ENCODE data around the gene PACS2.

The PACS2 gene

GRCh38 chr14:105427412-105427811, 112.9 kb downstream of the PACS2 start:
- no peaks in the 10 kb centered on the region for H3K9me3 ChIP-seq (ENCODE audit: insufficient read depth, low read depth, low read length)
- H3K9me2 ChIP-seq (replicated peaks; ENCODE audit: low read depth, low read length) = no peaks in the 10 kb centered on the region
- H3F3A ChIP-seq (ENCODE audit: low read depth) = no peaks in the 10 kb centered on the region
- H3K79me2 ChIP-seq (ENCODE audit: insufficient read depth, low read length) = peaks cover 92% of the 10 kb centered on the region
- H3K36me3 ChIP-seq (ENCODE audit: insufficient read depth, low read length) = peaks cover 19% of the 10 kb centered on the region; the same call in 1 of the 2 replicates
- peaks cover 70% of the 10 kb centered on the region for H4K20me1 ChIP-seq (ENCODE audit: insufficient read depth, low read length, poor library complexity, severe bottlenecking)
- no peak overlapping the region for H3K9ac ChIP-seq (ENCODE audit: low read depth, low read length, poor library complexity, severe bottlenecking)
- no peak overlapping the region for H3K4me2 ChIP-seq (ENCODE audit: low read depth, low read length, poor library complexity, severe bottlenecking)
- no peak overlapping the region for H2AFZ ChIP-seq (ENCODE audit: low read length)
- H3K4me3 ChIP-seq (ENCODE audit: low read length, poor library complexity, severe bottlenecking) = no peak overlapping the region
- H3K27me3 ChIP-seq (ENCODE audit: insufficient read depth, low read length, poor library complexity, severe bottlenecking) = no peaks in the 10 kb centered on the region
- no peak for TF ChIP-seq EZH2phosphoT487 (IDR thresholded peaks at IDR 0.05; ENCODE audit: borderline replicate concordance)
- no peak for TF ChIP-seq CTCF (conservative IDR thresholded peaks at IDR 0.05; ENCODE audit: low read length)
- H3K4me1 ChIP-seq (ENCODE audit: insufficient read depth, low read length, poor library complexity, severe bottlenecking) = peaks cover 12% of the 10 kb centered on the region

- H3K9me3 ChIP-seq (ENCODE audit: insufficient read depth, low read depth, low read length) = no peaks in the 10 kb centered on the region
- H3K36me3 ChIP-seq (ENCODE audit: insufficient read depth, low read length) = peaks cover 19% of the 10 kb centered on the region; the same call in 1 of the 2 replicates
- H3K27me3 ChIP-seq (ENCODE audit: insufficient read depth, low read length, poor library complexity, severe bottlenecking) = no peaks in the 10 kb centered on the region
- peaks cover 69% of the 10 kb centered on the region for H4K20me1 ChIP-seq (ENCODE audit: insufficient read depth, low read length, poor library complexity, severe bottlenecking)
- H3K4me3 ChIP-seq (ENCODE audit: low read length, poor library complexity, severe bottlenecking) = no peak overlapping the region
- no peaks in the 10 kb centered on the region for H3F3A ChIP-seq (ENCODE audit: low read depth)
- no peak for TF ChIP-seq EZH2phosphoT487 (IDR thresholded peaks at IDR 0.05; ENCODE audit: borderline replicate concordance)
- TF ChIP-seq CTCF (conservative IDR thresholded peaks at IDR 0.05; ENCODE audit: low read length) = no peak
- no peak overlapping the region for H2AFZ ChIP-seq (ENCODE audit: low read length)
- H3K79me2 ChIP-seq (ENCODE audit: insufficient read depth, low read length) = peaks cover 92% of the 10 kb centered on the region
- no peaks in the 10 kb centered on the region for H3K9me2 ChIP-seq (replicated peaks; ENCODE audit: low read depth, low read length)
- H3K4me1 ChIP-seq (ENCODE audit: insufficient read depth, low read length, poor library complexity, severe bottlenecking) = peaks cover 6% of the 10 kb centered on the region
- H3K9ac ChIP-seq (ENCODE audit: low read depth, low read length, poor library complexity, severe bottlenecking) = no peak overlapping the region
- H3K4me2 ChIP-seq (ENCODE audit: low read depth, low read length, poor library complexity, severe bottlenecking) = no peak overlapping the region
Measured at GRCh38 chr14:105427936-105428485, 113.5 kb downstream of the PACS2 start.

GRCh38 chr14:105430042-105430441, 115.5 kb downstream of the PACS2 start:
- H3K9me2 ChIP-seq (replicated peaks; ENCODE audit: low read depth, low read length) = no peaks in the 10 kb centered on the region
- peaks cover 92% of the 10 kb centered on the region for H3K79me2 ChIP-seq (ENCODE audit: insufficient read depth, low read length)
- H3K4me1 ChIP-seq (ENCODE audit: insufficient read depth, low read length, poor library complexity, severe bottlenecking) = no peaks in the 10 kb centered on the region
- H3K9ac ChIP-seq (ENCODE audit: low read depth, low read length, poor library complexity, severe bottlenecking) = no peak overlapping the region
- no peak overlapping the region for H3K4me3 ChIP-seq (ENCODE audit: low read length, poor library complexity, severe bottlenecking)
- H3K36me3 ChIP-seq (ENCODE audit: insufficient read depth, low read length) = peaks cover 19% of the 10 kb centered on the region; the same call in 1 of the 2 replicates
- H3K9me3 ChIP-seq (ENCODE audit: insufficient read depth, low read depth, low read length) = no peaks in the 10 kb centered on the region
- H2AFZ ChIP-seq (ENCODE audit: low read length) = no peak overlapping the region
- no peak overlapping the region for H3K4me2 ChIP-seq (ENCODE audit: low read depth, low read length, poor library complexity, severe bottlenecking)
- TF ChIP-seq CTCF (conservative IDR thresholded peaks at IDR 0.05; ENCODE audit: low read length) (no peak), EZH2phosphoT487 (IDR thresholded peaks at IDR 0.05; ENCODE audit: borderline replicate concordance) (no peak)
- no peaks in the 10 kb centered on the region for H3K27me3 ChIP-seq (ENCODE audit: insufficient read depth, low read length, poor library complexity, severe bottlenecking)
- no peaks in the 10 kb centered on the region for H3F3A ChIP-seq (ENCODE audit: low read depth)
- H4K20me1 ChIP-seq (ENCODE audit: insufficient read depth, low read length, poor library complexity, severe bottlenecking) = peaks cover 61% of the 10 kb centered on the region
